GM12875 (cell line): ENCODE measurements around the gene TANK.

ENCODE experiments used
- H3K4me3 ChIP-seq: one replicate; pipeline ENCODE4 v1.5.1; 2011; ENCODE audit warnings: low read depth, low read length, control low read depth
- TF ChIP-seq, protein P1 (sequence below): IDR thresholded peaks from 2 replicates; pipeline ENCODE4 v1.5.1; 2011; ENCODE audit warnings: low read depth, mild to moderate bottlenecking, control low read depth, inconsistent platforms, low read length, moderate library complexity, borderline replicate concordance; ENCODE audit not compliant: insufficient read depth

The TANK gene

DNA sequence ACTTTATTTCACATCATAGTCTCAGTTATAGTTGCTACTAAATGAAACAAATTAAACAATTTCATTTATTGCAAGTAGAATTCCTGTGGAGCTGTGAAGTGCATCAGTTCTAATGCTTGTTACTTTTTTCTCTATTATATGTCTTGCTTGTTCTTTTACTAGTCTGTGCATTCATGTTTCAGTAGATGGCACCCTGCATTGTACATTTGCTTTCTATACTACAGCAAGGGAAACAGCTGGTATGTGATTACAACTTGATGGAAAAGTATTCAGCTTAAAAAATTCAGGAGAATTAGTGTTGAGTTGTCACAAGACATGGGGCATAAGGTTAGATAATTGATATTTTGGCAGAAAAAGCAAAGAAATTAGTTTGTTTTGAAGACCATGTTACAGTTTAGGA is 72.3 kb downstream of the TANK start:
- no peak overlapping the region for H3K4me3 ChIP-seq
- TF ChIP-seq, protein P1, sequence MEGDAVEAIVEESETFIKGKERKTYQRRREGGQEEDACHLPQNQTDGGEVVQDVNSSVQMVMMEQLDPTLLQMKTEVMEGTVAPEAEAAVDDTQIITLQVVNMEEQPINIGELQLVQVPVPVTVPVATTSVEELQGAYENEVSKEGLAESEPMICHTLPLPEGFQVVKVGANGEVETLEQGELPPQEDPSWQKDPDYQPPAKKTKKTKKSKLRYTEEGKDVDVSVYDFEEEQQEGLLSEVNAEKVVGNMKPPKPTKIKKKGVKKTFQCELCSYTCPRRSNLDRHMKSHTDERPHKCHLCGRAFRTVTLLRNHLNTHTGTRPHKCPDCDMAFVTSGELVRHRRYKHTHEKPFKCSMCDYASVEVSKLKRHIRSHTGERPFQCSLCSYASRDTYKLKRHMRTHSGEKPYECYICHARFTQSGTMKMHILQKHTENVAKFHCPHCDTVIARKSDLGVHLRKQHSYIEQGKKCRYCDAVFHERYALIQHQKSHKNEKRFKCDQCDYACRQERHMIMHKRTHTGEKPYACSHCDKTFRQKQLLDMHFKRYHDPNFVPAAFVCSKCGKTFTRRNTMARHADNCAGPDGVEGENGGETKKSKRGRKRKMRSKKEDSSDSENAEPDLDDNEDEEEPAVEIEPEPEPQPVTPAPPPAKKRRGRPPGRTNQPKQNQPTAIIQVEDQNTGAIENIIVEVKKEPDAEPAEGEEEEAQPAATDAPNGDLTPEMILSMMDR, result no peak

DNA sequence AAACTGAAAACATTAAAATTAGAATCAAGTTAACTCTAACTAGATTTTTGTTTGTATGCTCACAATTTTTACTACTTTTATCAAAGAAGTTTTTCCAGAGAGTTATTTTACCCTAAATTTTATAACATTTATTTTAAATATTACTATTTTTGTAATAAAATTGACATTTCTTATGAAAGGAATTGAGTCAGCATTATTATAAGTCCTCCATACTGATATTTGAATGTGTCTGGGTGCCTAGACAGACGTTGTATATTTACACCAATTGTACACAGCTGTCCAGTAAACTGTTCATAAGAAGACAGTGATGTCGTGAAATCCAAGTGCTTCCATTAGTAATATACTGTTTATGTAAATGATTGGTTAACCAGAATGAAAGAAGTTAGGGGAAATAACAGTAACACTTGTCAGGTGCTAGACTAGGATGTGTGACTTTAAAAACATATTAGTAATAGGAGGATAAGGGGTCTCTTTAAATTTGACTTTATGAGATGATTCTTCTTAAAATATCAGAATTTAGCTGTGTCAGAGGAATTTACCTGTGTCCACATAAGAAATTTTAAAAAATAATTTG is 73.7 kb downstream of the TANK start:
- no peak overlapping the region for H3K4me3 ChIP-seq
- TF ChIP-seq, protein P1, result no peak

DNA sequence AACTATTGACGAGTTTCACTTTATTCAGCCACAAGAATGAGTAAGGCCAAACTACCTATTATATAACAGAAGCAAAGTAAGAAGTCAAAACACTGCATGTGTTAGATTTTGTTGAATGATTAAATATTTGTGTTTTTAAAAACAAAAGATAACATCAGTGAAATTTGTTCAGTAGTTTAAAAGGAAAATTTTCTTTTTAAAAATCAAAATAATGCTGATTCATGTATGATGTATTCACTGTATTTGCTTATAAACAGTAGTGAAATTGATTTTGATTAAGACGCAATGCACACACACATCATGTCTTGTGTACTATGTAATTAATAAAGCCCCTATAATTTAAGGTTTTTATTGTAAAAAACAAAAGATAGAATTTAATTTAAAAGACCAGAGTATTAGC is 74.4 kb downstream of the TANK start:
- no peak overlapping the region for H3K4me3 ChIP-seq
- TF ChIP-seq, protein P1, result no peak

DNA sequence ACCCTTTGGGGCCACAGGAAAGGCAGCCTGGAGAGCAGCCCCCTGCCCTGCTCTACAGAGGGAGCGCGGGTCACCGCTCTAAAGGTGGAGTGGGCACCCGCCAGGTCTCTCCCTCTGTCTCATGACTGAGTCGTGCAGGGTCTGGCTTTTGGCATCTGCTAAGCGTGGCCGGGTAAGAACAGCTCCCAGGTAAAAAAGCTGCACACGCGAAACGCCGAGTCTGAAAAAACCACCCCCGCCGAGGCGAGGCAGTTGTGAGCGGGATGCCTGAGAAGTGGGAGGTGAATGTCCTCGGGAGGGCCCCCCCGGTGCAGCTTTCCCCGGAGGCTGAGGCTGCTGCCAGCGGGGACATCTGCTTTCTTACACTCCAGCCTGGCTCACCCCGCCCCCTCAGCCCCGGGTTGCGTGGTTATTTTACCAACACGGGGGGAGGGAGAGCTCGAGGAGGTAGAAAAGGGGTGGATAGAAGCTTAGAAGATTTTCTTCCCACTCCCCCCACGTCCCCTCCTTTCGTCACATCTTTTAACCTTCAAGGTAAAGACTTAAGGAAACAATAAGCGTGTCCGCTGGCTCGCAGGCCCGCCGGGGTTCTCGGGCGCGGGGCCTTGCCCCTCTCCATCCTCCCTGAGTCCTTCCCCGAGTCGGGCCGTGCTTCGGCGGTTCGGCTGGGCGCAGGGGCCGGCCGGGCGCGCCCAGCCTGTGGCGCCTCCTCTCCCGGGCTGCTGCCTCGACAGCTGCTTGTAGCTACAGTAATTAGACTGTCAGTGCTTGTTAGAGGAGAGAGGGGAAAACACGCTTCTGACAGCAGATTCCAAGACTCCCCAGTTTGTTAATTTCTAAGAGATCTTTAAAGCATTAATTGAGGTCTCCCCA is 77.4 kb downstream of the TANK start:
- H3K4me3 ChIP-seq, result peak overlapping the region; percentile 42
- TF ChIP-seq, protein P1, result no peak

DNA sequence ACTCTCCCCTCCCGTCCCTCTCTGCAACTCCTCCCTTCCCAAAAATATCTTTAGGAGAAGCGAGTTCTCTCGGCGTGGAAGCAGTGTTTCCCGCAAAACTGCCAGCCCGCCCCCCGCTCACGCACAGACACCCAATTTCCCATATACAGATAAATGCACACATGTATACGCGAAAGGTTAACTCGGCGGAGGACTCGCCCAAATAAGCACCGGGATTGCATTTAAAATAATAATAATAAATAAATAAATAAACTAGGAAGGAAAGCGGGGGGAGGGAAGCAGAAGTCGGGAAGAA is 78.0 kb downstream of the TANK start:
- H3K4me3 ChIP-seq, result peak overlapping the region; percentile 61
- TF ChIP-seq, protein P1, result no peak

DNA sequence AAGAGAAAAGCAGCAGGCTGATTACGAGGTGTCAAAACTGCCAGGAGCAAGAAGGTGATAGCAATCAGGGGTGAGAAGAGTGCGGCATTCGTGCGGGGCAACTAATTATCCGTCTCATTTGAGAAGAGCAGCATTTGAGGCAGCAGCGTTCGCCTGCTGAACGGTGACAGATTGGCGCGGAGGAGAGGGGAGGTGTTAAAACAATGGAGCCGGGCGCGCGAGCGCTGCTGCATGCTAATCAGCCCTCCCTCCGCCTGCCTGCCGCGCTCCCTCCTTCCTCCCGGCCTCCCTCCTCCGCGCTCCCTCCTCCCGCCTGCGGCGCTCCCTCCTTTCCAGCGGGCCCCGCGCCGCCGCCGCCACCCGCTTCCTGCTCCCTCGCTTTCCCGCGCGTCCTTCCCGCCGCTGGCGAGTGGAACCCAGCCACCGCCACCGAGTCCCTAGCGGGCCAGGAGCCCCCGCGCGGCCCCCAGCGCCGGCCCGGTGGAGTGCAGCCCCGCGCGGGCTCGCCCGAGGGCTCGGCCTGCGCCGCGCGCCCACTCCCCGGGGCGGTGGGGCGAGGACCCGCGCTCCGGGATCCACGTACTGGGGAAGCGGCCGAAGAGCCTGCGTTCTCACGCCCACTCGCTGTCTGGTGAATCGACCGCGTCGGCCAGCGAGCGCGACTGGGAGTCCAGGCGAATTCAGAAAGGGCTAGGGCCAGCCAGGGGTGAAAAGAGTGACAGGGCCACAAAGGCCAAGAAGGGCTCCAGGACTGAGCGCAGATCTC is 78.5 kb downstream of the TANK start:
- TF ChIP-seq, protein P1, result no peak
- H3K4me3 ChIP-seq, result peak overlapping the region; percentile 61
